Raji (cell line): ENCODE results near the gene FRMPD1.

Source experiments
- POLR2A ChIP-seq: IDR thresholded peaks from 2 replicates; pipeline ENCODE4 v1.6.1; 2011; ENCODE audit warnings: low read depth, low read length, control low read depth; ENCODE audit not compliant: insufficient read depth

The FRMPD1 gene

DNA sequence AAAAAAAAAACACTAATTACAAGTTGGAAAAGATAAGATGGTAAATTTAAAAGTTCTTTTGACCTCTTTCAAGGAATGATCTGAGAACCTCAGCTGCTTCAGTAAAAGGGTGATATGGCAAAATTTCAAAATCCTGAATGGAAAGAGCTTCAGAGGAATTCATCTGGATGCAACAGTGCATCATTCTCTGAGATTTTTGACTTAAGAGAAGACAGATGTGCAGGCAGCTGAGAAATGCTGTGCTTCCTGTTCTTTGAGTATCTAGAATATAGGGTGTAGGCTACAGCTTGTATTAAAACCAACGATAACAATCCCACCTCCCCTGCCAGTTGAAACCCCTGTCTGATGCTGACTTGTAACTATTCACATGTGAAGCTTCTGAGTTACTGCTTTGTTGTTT lies 6.2 kb downstream of the FRMPD1 start:
- TF ChIP-seq POLR2A, result no peak

DNA sequence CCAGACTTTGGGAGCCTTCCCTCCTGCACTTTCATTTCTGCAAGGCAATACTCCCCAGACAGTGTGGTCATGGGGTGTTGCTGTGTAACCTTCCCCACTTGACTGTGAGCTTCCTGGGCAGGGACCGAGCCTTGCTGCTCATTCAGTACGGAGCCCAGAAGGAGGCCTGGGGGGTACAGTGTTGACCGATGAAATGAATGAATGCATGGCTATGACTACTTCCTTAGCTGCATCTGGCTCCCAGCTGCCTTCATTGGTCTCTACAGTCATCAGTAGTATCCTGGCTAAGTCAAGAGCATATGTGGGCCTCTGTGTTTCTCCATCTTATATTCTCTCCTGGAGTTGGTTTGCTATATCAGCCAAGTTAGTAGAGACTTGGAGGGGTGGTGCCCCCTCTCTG lies 9.9 kb downstream of the FRMPD1 start:
- TF ChIP-seq POLR2A, result no peak

DNA sequence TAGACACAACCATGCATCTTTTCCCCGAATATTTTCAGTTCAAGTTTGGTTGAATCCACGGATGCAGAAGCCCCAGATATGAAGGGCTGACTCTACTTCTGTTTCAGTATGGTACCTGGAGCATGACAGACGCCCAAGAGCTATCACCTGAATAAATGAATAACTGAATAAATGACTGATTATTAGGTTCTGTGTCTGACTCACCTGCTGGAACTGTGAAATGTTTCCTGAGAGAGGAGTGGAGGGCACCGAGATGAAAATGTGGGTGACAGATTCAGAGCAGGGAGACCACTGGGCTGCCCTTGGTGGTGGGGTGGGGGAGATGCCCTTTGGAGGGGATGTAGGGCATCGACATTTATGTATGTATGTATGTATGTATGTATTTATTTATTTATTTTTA lies 13.2 kb downstream of the FRMPD1 start:
- TF ChIP-seq POLR2A, result no peak

DNA sequence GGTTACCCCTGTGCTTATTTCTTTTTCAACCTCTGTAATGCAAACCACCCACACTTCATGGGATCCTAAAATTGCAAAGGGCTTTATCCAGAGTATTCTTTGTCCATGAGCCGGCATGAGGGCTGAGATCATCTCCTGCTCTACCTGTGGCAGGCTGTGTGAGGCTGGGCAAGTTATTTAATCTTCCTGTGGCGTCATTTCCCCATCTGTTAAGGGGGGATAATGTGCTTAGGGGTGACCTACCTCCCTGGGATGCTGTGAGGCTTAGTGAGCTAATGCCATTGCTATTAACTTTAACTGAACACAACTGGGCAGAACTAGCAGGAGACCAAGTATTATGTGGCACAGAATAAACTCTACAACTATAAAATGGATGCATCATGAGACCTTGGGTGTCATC lies 17.0 kb downstream of the FRMPD1 start:
- TF ChIP-seq POLR2A, result no peak

DNA sequence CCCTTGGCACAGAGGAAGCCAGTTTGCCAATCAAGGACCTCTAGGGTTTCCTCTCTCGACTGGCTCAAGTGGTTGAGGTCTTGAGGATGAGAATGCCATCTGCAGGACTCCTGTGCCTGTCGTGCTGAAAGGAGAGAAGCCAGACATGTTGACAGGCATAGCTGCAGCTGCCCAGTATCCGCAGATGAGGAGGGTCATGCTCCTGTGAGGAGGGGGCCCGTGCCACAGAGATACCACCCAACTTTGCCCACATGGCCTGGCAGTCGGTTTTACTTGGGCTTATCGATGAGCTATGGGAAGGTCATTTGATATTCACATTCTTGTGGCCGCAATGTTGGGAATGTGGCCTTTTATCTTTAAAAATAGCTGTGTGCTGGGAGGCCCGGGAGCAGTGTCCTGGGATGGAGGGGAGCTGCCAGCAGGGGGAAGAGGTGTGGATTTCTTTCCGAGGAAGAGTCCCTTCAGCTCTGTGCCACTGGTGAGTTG lies 17.4 kb downstream of the FRMPD1 start:
- no peak for TF ChIP-seq POLR2A

DNA sequence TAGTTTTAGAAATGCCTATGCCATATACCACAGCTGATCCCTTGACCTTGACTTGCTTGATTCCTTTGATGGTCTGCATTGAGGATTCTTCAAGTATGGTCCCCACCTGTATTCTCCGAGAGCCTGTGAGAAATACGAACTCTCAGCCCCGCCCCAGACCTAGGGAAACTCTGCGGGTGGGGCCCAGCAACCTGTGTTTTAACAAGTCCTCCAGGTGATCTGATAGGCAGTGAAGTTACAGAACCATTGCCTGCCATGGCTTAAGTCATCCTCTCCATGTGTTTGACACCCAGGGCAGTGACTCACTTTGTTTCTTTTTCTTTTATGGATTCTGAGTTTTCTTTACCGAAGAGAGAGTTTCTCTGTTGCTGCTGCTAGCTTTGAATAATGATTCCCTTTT lies 18.5 kb downstream of the FRMPD1 start:
- no peak for TF ChIP-seq POLR2A

DNA sequence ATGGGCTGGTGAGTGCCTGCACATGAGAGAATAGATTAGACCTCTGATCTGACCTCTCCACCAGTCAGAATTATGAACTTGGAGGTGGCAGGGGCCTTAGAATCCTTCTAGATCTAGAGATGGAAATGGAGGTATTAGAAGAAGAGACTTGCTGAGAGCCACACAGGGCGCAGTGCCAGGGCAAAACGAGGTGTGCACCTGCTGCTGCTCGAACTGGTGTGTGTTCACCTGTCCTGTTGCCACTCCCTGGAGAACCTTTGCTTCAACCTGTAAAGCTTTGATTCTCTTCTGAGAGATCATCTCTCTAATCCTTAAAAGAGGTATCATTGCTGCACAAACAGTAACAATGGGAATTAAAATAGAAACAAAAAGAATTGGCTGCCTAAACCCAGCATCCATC lies 24.9 kb downstream of the FRMPD1 start:
- TF ChIP-seq POLR2A, result no peak

DNA sequence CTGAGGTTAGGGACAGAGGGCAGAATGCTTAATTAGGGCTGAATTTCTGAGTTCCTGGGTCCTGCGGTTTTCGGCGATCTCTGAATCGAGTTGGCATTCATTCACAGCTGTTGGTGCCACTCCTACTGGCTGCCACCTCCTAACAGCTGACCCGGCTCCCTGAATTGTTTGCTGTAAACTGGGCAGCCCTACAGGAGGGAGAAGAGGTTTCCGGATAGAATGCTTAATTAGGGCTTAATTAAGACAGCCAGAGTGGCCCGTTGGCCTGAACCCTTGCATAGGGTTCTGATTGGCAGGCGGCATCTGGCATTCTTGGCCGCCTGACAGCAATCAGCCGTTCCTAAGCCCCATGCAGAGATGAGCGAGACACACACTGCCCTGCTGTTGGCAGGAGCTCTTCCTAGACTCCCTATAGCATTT lies 25.7 kb downstream of the FRMPD1 start:
- TF ChIP-seq POLR2A, result no peak

DNA sequence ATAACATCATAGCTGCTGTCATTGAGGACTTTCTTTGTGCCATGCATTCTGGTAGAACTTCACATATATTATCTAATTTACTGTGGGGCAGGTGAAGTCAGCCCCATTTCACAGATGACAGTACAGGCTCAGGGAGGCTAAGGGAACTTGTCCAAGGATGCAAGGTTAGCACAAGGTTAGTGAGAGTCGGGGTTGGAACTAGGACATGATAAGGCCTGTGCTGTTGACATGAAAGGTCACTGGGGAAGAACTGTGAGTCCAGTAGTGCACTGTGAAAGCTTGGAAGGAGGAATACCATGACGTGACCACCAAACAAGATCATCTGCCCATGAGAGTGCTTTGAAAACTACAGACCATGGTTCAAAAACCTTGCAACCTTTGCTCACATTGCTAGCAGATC lies 26.7 kb downstream of the FRMPD1 start:
- TF ChIP-seq POLR2A, result no peak

DNA sequence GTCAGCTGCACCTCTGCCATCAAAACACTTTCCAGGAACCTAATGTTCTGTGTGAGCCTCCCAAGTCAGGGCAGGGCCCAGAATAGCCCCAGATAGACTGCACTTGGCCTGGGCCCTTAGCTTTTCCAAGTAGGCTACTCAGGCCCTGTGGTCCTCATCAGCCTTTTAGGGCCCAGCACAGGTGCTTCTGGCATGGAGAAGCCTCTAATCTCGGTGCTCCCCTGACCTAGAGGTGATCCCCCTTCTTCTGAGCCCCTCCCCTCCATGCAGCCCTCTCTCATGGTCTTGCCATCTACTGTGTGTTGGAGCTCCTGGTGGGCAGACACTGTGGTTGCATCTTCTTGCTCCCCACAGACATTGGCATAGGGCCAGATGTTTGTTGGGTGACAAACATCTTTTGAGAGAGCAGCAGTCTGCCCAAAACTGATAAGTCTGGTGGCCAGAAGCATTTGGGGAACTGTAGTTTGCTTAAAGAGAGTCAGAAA lies 28.1 kb downstream of the FRMPD1 start:
- TF ChIP-seq POLR2A, result no peak

DNA sequence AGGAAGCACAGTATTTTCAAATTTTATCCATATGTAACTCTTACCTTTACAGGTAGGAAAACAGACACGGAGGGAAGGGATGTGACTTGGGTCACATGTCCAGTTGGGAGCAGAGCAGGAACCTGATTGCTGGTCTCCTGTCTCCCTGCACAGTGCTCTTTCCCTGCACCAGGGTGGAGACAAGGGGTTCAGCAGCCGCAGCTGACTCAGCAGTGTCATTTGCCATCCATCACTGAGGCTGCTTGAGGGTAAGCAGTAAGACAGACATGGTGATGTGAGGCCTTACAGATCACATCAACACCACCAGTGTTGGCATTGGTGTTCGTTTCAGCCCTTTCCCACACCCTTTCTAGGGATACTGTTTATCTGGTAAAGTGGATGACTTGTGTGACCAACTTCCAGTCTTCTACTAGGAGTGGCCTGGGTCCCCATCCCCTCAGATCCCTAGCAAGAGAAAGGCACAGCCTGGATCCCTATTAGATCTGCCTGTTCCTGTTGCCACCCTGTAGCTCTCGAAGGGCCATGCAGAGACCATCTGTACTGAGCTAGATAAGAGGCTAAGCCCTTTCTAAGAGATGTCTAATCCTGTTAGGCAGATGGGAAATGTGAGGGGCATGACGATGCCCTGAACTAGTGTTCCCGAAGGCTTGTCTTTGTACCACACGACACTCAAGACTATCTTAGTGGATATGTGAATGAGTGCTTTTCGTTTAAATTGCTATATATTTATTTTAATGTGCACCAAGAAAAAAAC lies 29.1 kb downstream of the FRMPD1 start:
- no peak for TF ChIP-seq POLR2A

DNA sequence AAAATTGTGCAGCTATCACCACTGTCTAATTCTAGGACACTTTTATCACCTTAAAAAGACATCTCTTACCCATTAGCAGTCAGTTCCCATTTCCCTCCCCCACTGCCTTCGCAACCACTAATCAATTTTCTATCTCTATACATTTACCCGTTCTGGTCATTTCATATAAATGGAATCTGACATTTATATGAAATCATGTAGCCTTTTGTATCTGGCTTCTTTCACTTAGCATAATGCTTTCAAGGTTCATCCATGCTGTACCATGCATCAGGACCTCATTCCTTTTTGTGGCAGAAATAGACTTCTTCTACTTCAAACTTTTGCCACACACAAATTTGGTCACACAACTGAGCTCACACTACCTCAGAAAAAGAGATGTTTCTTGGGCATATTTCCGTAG lies 32.2 kb downstream of the FRMPD1 start:
- TF ChIP-seq POLR2A, result no peak

DNA sequence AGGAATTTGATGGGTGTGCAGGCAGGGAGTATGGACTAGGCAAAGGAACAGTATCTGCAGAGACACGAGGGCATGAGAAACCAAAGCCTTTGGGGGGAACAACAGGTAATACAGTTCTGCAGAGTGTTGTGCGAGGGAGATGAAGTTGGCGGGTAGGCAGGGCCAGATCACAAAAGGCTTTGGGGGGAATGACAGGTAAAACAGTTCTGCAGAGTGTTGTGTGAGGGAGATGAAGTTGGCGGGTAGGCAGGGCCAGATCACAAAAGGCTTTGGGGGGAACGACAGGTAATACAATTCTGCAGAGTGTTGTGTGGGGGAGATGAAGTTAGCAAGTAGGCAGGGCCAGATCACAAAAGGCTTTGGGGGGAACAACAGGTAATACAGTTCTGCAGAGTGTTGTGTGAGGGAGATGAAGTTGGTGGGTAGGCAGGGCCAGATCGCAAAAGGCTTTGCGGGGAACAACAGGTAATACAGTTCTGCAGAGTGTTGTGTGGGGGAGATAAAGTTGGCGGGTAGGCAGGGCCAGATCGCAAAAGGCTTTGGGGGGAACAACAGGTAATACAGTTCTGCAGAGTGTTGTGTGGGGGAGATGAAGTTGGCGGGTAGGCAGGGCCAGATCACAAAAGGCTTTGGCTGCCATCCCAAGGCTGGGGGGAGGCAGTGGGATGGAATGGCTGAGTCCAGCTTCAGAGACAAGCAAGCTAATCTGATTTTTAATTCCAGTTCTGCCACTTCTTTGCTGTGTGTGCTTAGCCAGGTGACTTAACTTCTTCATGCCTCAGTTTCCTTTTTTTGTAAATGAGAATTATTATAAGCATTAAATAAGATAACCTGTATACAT lies 33.0 kb downstream of the FRMPD1 start:
- TF ChIP-seq POLR2A, result no peak

DNA sequence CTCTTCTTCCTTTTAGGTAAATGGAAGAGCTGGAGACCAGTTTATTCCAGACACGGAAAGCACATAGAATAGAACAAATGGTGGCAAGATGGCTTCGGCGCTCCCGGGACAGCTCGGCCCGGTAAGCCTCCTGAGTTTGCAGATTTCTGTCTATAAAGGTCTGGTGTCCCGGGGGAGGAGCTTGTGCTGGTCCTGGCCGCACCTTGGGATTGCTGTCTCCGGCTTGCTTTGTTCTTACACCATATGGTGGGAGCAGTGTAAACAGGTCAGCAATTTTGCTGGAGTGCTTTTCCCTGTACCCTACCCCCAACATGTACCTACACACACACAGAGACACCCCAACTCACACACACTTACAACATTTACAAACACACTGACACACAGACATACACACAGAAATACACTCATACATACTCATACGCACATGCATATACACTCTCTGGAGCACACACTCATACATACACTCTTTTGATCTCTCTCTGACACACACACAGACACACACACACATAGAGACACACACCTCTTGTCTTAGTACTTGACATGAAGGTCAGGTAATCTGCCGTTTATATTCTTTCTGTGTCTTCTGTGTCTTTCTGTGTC lies 42.0 kb downstream of the FRMPD1 start:
- TF ChIP-seq POLR2A, result no peak

DNA sequence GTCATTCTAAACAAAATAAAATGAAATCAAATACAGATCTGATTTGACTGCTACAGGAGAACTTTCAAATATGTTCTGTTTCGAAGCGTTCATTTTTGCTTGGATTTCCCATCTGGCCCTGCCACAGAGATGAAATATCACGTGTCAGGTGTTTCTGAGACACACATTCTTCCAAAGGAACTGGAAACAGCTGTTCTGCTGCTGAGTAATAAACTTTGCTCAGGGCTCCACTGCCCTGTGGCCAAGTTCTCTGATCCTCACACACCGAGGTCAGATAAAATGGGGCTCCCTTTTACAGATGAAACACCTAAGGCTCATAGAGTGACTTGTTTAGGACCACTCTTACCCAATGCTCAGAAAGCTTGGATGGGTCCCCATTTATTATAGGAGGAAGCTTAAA lies 42.5 kb downstream of the FRMPD1 start:
- TF ChIP-seq POLR2A, result no peak

DNA sequence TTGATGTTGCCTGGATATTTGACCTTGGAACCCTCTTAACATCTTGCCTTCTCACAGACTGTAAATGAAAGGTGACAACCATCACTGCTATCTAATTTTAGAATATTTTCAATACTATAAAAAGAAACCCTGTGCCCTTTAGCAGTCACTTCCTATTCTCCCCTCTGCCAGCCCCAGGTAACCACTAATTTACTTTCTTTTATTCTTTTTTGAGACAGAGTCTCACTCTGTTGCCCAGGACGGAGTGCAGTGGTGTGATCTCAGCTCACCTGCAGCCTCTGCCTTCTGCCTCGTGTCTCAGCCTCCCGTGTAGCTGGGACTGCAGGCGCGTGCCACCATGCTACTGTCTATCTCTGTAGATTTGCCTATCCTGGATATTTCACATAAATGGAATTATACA lies 43.6 kb downstream of the FRMPD1 start:
- TF ChIP-seq POLR2A, result no peak
